Esophagus muscularis mucosa (tissue), 4 donors: ENCODE results near the gene NBEA.

Experiments used
- CTCF ChIP-seq, 3 experiments: fragments of 200-600 bp in 2 of 3; fragments of 450-650 bp in 1 of 3; sonication (generic) in 2 of 3; IDR thresholded peaks; one replicate each; pipeline ENCODE4 v1.5.1; 2017 to 2019; ENCODE audit warnings: antibody characterized with exemption in 3 of 3, mild to moderate bottlenecking in 2 of 3, moderate library complexity in 1 of 3
- EP300 ChIP-seq: sonication (generic); formaldehyde crosslinking; IDR thresholded peaks from one replicate; pipeline ENCODE4 v1.6.1; 2017; ENCODE audit warnings: antibody characterized with exemption
- POLR2A ChIP-seq: fragments of 450-650 bp; IDR thresholded peaks from one replicate; pipeline ENCODE4 v1.6.1; 2017; ENCODE audit warnings: antibody characterized with exemption, moderate library complexity, mild to moderate bottlenecking, low read depth

- peak; percentile 64 to 68 (median 66) for TF ChIP-seq CTCF (IDR thresholded peaks at IDR 0.05)
- TF ChIP-seq POLR2A, result no peak
- no peak for TF ChIP-seq EP300
Measured at GRCh38 chr13:35164324-35164932, 222.4 kb downstream of the NBEA start.
